GM19240 (cell line): ENCODE results near the gene AOC1.
"Not testable (repeated sequence)": the region's sequence is repeated elsewhere in the genome, so short reads cannot be mapped to it uniquely, and the experiment has no call there.

ENCODE experiments used
- DNase-seq: peaks from one replicate; pipeline ENCODE4 v3.0.0; 2011; ENCODE audit warnings: low spot score; ENCODE audit not compliant: insufficient read length

AOC1 gene

GRCh38 chr7:150896562-150897209, 44.4 kb downstream of the AOC1 start:
- no peak for DNase-seq

GRCh38 chr7:150897502-150898474, 45.5 kb downstream of the AOC1 start:
- DNase-seq, result peak; percentile 21

DNA sequence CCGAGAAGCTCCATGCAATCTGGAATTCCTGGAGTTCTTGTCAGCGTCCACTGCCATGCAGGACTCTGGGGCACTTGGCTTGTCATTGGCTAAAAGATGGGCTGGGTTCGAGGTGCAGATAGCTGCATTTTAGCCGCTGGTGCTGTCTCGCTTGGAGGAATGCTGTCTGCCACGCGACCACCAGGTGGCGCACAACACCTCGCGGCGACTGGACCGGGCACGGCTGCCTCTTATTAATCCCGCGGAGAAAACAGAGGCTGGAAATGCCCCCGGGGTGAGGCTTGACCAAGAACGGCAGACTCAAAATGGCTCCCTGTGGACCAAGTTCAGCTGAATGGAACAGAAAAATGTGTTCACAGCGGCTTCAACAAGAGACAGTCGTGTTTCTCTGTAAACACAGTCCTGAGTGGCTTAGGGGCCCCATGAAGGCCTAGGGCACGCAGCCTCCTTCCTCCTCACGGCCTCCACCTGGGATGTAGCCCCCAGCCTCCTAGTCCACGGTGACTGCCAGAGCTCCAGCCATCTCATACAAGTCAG, 46.2 kb downstream of the AOC1 start:
- DNase-seq, result peak; percentile 66

DNA sequence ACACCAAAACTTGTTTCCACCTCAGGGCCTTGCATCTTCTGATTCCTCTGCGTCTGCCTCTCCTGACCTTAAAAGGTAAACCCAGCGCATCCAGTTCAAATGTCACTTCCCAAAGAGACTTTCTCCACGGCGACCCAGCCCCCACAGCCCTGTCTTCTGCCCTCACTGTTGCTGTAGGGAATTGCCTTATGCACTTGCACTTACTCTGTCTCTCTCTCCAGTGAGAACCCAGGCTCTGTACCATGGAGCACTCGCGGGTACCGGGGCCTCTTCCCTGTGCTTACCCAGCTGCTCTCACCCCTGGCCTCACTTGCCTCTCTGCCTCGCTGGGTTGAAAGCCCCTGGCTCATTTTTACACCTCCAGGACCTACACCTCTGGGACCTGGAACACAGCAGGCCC, 48.4 kb downstream of the AOC1 start:
- DNase-seq, result no peak

- DNase-seq, result no peak
These were observed 49.1 kb downstream of the AOC1 start for GRCh38 chr7:150901160-150902035.

GRCh38 chr7:150902078-150903033, 50.0 kb downstream of the AOC1 start:
- no peak for DNase-seq

GRCh38 chr7:150903606-150904005, 51.3 kb downstream of the AOC1 start:
- DNase-seq, result no peak

DNA sequence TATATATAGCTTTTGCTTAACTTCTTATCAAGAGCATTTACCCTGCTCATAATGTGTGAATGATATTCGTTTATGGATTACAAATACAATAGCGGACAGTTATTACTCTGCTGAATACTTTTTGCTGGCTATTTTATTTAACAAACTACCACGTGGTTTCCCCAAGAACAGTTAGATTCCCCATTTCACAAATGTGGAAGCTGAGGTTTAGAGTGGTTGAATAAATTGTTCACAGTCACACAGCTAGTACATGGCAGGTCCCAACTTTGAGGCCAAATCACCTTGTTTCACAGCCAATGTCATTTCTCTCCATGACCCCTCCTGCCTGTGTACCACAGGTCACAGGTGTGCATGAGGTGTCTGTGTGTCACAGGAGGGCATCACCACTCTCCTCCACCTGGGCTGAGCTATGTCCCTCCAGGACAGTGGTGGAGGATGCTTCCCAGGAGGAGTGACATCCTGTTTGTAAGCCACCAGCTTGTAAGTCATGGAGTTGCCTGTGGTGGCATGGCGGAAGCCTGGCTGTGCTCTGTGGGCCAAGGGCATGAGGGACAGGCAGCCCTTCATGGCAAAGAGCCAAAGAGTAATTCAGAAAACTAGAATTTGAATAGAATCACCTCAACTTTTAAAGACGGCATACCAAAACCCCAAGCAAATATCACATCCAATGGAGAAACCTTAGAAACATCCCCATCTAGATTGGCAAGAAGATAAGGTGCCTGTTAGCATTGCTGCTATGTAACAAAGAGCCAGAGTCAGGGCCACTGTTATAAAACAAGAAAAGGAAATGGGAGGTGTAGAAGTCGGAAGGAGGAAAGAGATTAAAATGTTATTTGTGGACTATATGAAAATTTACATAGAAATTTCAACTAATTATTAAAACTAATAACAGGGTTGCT, 51.9 kb downstream of the AOC1 start:
- no peak for DNase-seq

DNA sequence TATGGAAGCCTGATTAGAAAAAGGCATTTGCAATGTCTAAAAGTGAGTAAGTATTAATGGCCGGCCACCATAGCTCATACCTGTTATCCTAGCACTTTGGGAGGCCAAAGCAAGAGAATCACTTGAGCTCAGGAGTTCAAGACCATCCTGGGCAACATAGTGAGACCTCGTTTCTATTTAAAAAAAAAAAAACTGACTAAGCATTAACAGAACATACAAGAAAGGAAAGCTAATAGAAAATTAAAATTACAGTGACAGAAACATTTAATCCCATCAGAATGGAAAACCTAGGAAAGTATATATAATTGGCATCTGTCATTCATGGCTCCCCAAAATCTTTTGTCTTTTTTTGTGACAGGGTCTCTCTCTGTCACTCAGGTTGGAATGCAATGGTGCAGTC, 55.9 kb downstream of the AOC1 start:
- no peak for DNase-seq

GRCh38 chr7:150909200-150909995, 57.1 kb downstream of the AOC1 start:
- DNase-seq, result no peak

GRCh38 chr7:150910305-150910995, 58.1 kb downstream of the AOC1 start:
- not testable (repeated sequence) for DNase-seq

GRCh38 chr7:150910996-150911422, 58.7 kb downstream of the AOC1 start:
- no peak for DNase-seq
